NCI-H2227 (cell line): ENCODE results near the gene PCDHGC5.

ENCODE experiments used
- DNase-seq: peaks from one replicate; lab custom pipeline; 2025; ENCODE audit not compliant: unreplicated experiment; lab: John Stamatoyannopoulos, UW

The PCDHGC5 gene

GRCh38 chr5:141488591-141489561 is at the start of gene PCDHGC5:
Gene PCDHGC5 (plus strand): TSS chr5:141489081. CDS start chr5:141489241, 160 bp downstream.
- no peak for DNase-seq

DNA sequence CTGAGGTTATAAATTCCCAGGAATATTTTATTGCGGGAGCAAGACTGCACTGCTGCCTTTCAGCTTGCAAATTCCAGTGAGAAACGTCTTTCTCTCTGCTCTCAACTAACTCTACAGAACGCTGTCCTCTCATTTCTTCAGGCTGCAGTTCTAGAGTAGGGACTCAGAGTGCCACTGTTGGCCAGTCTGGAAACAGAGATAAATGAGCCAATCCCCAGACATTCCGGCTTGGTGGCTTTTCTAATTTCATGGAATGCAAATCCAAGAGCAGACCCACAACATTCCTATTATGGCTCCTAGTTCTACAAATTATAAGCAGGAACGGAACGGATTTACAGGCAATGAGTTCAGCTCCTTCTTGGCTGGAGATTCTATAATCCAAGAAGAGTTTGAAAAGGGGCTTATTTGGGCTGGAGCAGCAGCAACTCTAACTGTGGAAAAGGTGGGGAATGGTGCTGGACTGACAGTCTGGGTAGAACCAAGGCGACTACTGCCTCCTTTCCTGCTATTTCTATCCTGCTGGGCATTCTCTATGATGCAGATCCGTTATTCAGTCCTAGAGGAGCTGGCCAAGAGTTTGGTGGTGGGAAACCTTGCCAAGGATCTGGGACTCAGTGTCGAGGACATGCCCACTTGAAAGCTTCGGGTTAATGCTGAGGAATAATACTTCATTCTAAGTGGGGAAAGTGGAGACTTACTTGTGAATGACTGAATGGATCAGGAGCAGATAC is 49.3 kb upstream of the PCDHGC5 start:
- DNase-seq: no peak

GRCh38 chr5:141440341-141440740 is 48.5 kb upstream of the PCDHGC5 start:
- DNase-seq: no peak

GRCh38 chr5:141441571-141442170 is 47.2 kb upstream of the PCDHGC5 start:
- DNase-seq: no peak

DNA sequence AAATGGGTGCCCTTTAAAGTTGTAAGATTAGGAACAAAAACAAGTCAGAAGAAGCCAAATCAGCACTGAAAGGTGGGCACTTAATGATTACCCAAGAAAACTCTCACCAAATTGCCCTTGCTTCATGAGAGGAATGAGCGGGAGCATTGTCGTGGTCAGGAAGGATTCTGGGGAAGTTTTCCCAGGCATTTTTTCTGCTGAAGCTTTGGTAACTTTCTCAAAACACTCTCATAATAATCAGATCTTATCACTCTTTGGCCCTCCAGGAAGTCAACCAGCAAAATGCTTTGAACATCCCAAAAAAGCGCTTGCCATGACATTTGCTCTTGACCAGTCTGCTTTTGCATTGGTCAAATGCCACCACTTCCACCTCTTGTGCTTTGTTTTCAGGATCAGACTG is 23.5 kb upstream of the PCDHGC5 start:
- DNase-seq: no peak

DNA sequence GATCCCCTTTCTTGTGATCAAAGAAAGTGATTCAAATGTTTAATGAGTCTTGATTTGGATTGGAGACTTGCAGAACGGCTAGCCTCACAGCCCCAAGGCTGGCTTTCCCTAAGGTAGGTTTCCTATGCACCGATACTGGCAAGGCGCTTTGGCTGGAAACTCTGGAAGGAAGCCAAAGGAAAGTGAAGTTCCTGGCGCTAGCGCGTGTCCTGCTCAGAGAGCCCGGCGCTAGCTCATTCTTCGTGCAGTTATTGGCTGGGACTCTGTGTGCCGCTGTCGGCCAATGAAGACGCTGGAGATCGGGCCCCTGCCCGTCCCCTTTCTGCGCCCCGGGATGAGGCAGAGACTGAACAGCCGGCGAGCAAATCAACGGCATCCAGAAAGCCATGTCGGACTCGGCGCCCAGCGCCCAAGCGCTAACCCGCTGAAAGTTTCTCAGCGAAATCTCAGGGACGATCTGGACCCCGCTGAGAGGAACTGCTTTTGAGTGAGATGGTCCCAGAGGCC is 13.2 kb upstream of the PCDHGC5 start, which contains the start of gene PCDHGC3:
PCDHGC3 (plus strand) TSS at position 342 of the 507 bp plus-strand sequence; CDS start at position 493, 151 bp downstream.
- DNase-seq: peak; percentile 87

DNA sequence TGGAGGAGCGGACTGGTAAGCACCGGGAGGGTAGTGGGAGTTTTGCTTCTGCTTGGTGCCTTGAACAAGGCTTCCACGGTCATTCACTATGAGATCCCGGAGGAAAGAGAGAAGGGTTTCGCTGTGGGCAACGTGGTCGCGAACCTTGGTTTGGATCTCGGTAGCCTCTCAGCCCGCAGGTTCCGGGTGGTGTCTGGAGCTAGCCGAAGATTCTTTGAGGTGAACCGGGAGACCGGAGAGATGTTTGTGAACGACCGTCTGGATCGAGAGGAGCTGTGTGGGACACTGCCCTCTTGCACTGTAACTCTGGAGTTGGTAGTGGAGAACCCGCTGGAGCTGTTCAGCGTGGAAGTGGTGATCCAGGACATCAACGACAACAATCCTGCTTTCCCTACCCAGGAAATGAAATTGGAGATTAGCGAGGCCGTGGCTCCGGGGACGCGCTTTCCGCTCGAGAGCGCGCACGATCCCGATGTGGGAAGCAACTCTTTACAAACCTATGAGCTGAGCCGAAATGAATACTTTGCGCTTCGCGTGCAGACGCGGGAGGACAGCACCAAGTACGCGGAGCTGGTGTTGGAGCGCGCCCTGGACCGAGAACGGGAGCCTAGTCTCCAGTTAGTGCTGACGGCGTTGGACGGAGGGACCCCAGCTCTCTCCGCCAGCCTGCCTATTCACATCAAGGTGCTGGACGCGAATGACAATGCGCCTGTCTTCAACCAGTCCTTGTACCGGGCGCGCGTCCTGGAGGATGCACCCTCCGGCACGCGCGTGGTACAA is 12.6 kb upstream of the PCDHGC5 start:
- peak; percentile 76 for DNase-seq

- DNase-seq: no peak
Observed at GRCh38 chr5:141477044-141477575, 11.8 kb upstream of the PCDHGC5 start.

DNA sequence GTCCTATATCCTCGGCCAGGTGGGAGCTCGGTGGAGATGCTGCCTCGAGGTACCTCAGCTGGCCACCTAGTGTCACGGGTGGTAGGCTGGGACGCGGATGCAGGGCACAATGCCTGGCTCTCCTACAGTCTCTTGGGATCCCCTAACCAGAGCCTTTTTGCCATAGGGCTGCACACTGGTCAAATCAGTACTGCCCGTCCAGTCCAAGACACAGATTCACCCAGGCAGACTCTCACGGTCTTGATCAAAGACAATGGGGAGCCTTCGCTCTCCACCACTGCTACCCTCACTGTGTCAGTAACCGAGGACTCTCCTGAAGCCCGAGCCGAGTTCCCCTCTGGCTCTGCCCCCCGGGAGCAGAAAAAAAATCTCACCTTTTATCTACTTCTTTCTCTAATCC is 11.1 kb upstream of the PCDHGC5 start:
- DNase-seq: no peak

DNA sequence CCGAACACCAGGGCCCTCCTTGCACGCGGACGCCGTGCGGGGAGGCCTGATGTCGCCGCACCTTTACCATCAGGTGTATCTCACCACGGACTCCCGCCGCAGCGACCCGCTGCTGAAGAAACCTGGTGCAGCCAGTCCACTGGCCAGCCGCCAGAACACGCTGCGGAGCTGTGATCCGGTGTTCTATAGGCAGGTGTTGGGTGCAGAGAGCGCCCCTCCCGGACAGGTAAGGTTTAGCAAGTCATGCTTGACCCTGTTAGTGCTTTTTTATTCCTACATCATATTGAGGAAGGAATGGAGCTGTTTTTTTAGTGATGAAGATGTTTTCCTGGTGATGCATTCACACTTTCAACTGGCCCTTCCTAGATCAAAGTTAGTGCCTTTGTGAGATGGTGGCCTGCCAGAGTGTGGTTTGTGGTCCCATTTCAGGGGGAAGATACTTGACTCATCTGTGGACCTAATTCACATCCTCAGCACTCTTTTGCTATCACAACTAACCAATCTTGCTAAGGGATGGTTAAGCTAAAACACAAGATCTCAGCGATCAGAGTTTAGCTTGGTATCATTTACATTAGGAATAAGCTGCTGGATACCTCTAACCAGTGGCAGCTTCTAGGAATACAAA is 10.4 kb upstream of the PCDHGC5 start:
- DNase-seq: no peak

DNA sequence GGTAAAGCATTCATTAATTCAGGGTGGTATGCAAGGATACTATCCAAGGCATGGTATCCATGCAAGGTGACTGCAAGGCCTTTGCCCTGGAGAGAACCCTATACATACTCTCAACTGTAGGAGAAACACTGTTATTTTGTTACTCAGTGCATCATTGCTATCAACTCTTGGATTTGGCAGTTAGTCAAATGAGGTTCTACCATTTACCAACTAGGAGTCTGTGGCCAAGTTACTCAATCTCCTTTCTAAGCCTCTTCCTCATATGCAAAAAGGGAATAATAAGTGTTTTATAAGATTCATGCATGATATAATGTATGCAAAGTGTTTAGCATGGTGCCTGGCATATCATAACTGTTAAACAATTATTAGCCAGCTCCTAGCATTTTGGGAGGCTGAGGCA is 9.1 kb upstream of the PCDHGC5 start:
- no peak for DNase-seq

DNA sequence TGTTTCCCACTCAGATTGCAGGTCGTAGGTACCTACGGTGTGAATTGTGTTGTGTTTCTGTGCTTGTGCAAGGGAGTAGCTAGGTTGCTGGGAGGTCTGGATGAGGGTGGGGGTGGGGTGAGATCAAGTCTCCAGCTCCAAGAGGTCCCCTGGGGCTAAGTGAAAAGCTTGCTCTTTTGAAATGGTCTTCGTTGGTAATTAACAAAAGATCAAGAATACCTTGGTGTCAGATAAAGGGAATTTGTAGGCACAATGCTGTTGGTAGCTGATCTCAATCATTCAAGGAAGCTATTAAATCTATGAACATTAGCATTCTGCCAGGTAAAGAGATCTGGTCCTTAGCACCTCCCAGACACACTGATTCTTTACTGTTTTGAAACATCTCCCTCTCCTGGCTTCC is 5.0 kb upstream of the PCDHGC5 start:
- no peak for DNase-seq

GRCh38 chr5:141484310-141484640 is 4.6 kb upstream of the PCDHGC5 start:
- no peak for DNase-seq

- peak; percentile 82 for DNase-seq
Observed at GRCh38 chr5:141484641-141485311, 4.1 kb upstream of the PCDHGC5 start, which contains the start of gene PCDHGC4. Gene PCDHGC4 (plus strand): TSS chr5:141485030. CDS start chr5:141485174, 144 bp downstream.

- DNase-seq: peak; percentile 12
Observed at GRCh38 chr5:141485321-141486055, 3.4 kb upstream of the PCDHGC5 start.

GRCh38 chr5:141486091-141486490 is 2.8 kb upstream of the PCDHGC5 start:
- DNase-seq: no peak

- DNase-seq: no peak
Observed at GRCh38 chr5:141487131-141487530, 1.8 kb upstream of the PCDHGC5 start.

DNA sequence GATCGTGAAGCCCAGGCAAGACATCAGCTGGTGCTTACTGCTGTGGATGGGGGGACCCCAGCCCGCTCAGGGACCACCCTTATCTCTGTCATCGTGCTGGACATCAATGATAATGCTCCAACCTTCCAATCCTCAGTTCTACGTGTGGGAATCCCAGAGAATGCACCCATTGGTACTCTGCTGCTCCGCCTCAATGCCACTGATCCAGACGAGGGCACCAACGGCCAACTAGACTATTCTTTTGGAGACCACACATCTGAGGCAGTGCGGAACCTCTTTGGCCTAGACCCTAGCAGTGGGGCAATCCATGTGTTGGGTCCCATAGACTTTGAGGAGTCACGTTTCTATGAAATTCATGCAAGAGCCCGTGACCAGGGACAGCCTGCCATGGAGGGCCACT is 960 bp downstream of the PCDHGC5 start:
- DNase-seq: no peak

- no peak for DNase-seq
Observed at GRCh38 chr5:141490271-141490670, 1.4 kb downstream of the PCDHGC5 start.
